ENCODE data around the gene ELOVL1. TPM values are rescaled to one million over a fixed set of nuclear protein-coding genes. Genes with fewer than 3 reads are reported as not detected.

ELOVL1 gene
- total and polyA plus RNA-seq, 10 of the 15 experiments (the other 5 are each of a cell fraction or from before 2014, with no cell fraction given) = 58.5 to 139 (median 89.8) TPM

- H3K4me2 ChIP-seq (ENCODE audit: control insufficient read depth, insufficient read depth) = peak overlapping the region; percentile 93
- WGBS (ENCODE audit: insufficient coverage, insufficient replicate concordance, low lambda C conversion rate, missing lambda C conversion rate) = 23% methylated on average over 4 of the region's 4 CpGs
- H3K36me3 ChIP-seq (ENCODE audit: control insufficient read depth in 2 of 2, insufficient read depth in 2 of 2, low read length in 1 of 2) = peaks cover 3 to 27% of the 10 kb centered on the region in 2 experiments
- H3K9me3 ChIP-seq (replicated peaks; ENCODE audit: control insufficient read depth, insufficient read depth, low read length) = no peaks in the 10 kb centered on the region
- no peak overlapping the region for H2AFZ ChIP-seq (ENCODE audit: control insufficient read depth, low read depth, low read length)
- H3K27me3 ChIP-seq (replicated peaks in 1 of 2; ENCODE audit: control insufficient read depth in 2 of 2, insufficient read depth in 2 of 2, low read length in 1 of 2) = no peaks in the 10 kb centered on the region
- peaks cover 18% of the 10 kb centered on the region for H3K4me1 ChIP-seq (ENCODE audit: control insufficient read depth, insufficient read depth, low read length)
- ChIA-PET CTCF (interaction anchor here (1.7 to 3.0 kb wide), 3 partner anchors 11 to 149 kb away, joined by 5 to 14 read pairs (median 7); no protein-coding TSS in a partner anchor), SMC1A (ENCODE audit: uncharacterized antibody, unreplicated experiment) (interaction anchor here (0.9 to 3.3 kb wide), 3 partner anchors 11 to 149 kb away, joined by 3 to 14 read pairs (median 14); no protein-coding TSS in a partner anchor), RAD21 (ENCODE audit: unreplicated experiment) (interaction anchor here (1.3 to 3.4 kb wide), 3 partner anchors 12 to 149 kb away, joined by 4 to 19 read pairs (median 9); partner anchors contain the start of gene CDC20), POLR2A (interaction anchor here (0.6 to 4.5 kb wide), 5 partner anchors 10 to 30 kb away, joined by 3 to 15 read pairs (median 5); partner anchors contain the start of genes CDC20 and ELOVL1)
- BruUV-seq (replicated peaks) = no TSS peak
- intact Hi-C loops (cut with micrococcal nuclease; ENCODE audit: unreplicated experiment) = loop anchor here (2.0 kb wide), 1 partner anchor 19 kb away; the partner anchor contains the start of gene ELOVL1
- in situ Hi-C loops (cut with MboI) = no loop called here
- no peaks in the 10 kb centered on the region; the same call in 1 of the 2 replicates for H4K20me1 ChIP-seq (ENCODE audit: control insufficient read depth, insufficient read depth)
- H3K9ac ChIP-seq (ENCODE audit: control insufficient read depth, insufficient read depth, low read length) = peak overlapping the region; percentile 78; the same call in 1 of the 2 replicates
- H3K27ac ChIP-seq (ENCODE audit: control insufficient read depth, insufficient read depth) = peak overlapping the region; percentile 35; the same call in 1 of the 2 replicates
- FAIRE-seq (no peak), ATAC-seq (peak; percentile 6; the same call in 1 of the 3 replicates), DNase-seq (ENCODE audit: low read depth, low spot score) (no peak)
- H3K79me2 ChIP-seq (ENCODE audit: control insufficient read depth, insufficient read depth, low read length) = peaks cover 43% of the 10 kb centered on the region
- H3K4me3 ChIP-seq = peak overlapping the region; percentile 87
- TF ChIP-seq RUNX3 (IDR thresholded peaks at IDR 0.05; ENCODE audit: low read length) (no peak), SIN3A (IDR thresholded peaks at IDR 0.05; ENCODE audit: low read depth, low read length) (no peak), NFYB (IDR thresholded peaks at IDR 0.05; ENCODE audit: insufficient read depth, low read depth, low read length) (peak; percentile 64; the same call in 1 of the 2 replicates), NR2F1 (conservative IDR thresholded peaks at IDR 0.05) (no peak), MEF2B (IDR thresholded peaks at IDR 0.05; ENCODE audit: partially characterized antibody, poor library complexity, severe bottlenecking) (peak; percentile 24), ESRRA (IDR thresholded peaks at IDR 0.05; ENCODE audit: low read length) (no peak), ASH2L (IDR thresholded peaks at IDR 0.05; ENCODE audit: borderline replicate concordance, low read depth) (no peak), STAT3 (IDR thresholded peaks at IDR 0.05; ENCODE audit: low read depth, low read length) (no peak), RFX5 (IDR thresholded peaks at IDR 0.05; ENCODE audit: low read depth, low read length) (no peak)
These were observed 20.3 kb upstream of the ELOVL1 start for GRCh38 chr1:43387976-43388599.
